Skeletal muscle tissue (tissue), 4 donors: ENCODE measurements around the gene HPCAL1. TPM values are rescaled to one million over a fixed set of nuclear protein-coding genes. Genes with fewer than 3 reads are reported as not detected.

Experiments used
- H3K27ac ChIP-seq: one replicate; pipeline ENCODE4 v1.7.0; 2013; ENCODE audit warnings: mild to moderate bottlenecking, low read depth, low read length, inconsistent platforms
- H3K27me3 ChIP-seq, 3 donors: one replicate each; pipeline ENCODE4 v1.7.0; 2013; ENCODE audit warnings: low read length in 3 of 3; ENCODE audit not compliant: control insufficient read depth in 3 of 3, insufficient read depth in 3 of 3
- H3K36me3 ChIP-seq, 3 donors: one replicate each; pipeline ENCODE4 v1.7.0; 2013; ENCODE audit warnings: low read length in 3 of 3; ENCODE audit not compliant: control insufficient read depth in 3 of 3, insufficient read depth in 3 of 3
- H3K4me1 ChIP-seq, 3 donors: one replicate each; pipeline ENCODE4 v1.7.0; 2013; ENCODE audit warnings: low read length in 3 of 3, mild to moderate bottlenecking in 3 of 3; ENCODE audit not compliant: control insufficient read depth in 3 of 3, insufficient read depth in 3 of 3
- H3K4me3 ChIP-seq, 3 donors: one replicate each; pipeline ENCODE4 v1.7.0; 2013; ENCODE audit warnings: low read length in 3 of 3
- H3K9ac ChIP-seq, 3 donors: one replicate each; pipeline ENCODE4 v1.7.0; 2013; ENCODE audit warnings: low read length in 3 of 3, mild to moderate bottlenecking in 3 of 3, moderate library complexity in 2 of 3, low read depth in 1 of 3
- H3K9me3 ChIP-seq, 3 donors: one replicate each; pipeline ENCODE4 v1.7.0; 2013; ENCODE audit warnings: low read length in 3 of 3; ENCODE audit not compliant: control insufficient read depth in 3 of 3
- total RNA-seq: library from RNA; depleted of rRNA; stranded (reverse); fragments of >200 nt; gene quantifications from one replicate; pipeline ENCODE4 v1.2.3, GENCODE V29; 2014
- donor health status: Osteomylitis.

HPCAL1 gene
- total RNA-seq, 1 donor from 2014 or later = 15.1 TPM

DNA sequence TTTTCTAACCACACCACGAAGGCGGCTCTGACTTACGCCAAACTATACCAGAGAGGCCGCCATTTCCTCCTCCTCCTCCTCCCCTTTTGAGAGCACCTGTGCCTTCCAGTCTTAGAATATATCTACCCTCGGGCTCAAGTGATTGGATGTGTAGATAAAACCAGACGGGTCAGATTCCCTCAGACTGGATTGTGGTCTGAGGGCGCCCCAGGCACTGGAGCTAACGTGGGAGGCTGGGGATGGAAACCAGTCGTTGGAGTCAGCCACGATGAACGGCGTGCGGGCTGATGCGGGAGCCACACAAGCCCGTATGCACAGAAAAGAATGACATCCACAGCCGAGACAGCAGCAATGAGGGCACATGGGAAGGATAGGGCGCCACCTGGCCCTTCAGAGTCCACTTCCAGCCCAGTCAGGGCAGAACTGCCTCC lies 157.7 kb downstream of the HPCAL1 start:
- H3K36me3 ChIP-seq = no peaks in the 10 kb centered on the region
- H3K4me1 ChIP-seq = peaks cover 0 to 8% (median 7%) of the 10 kb centered on the region in 3 donors
- H3K4me3 ChIP-seq = no peak overlapping the region
- no peak overlapping the region for H3K9ac ChIP-seq
- H3K9me3 ChIP-seq = no peaks in the 10 kb centered on the region
- H3K27ac ChIP-seq = no peak overlapping the region
- no peaks in the 10 kb centered on the region for H3K27me3 ChIP-seq

DNA sequence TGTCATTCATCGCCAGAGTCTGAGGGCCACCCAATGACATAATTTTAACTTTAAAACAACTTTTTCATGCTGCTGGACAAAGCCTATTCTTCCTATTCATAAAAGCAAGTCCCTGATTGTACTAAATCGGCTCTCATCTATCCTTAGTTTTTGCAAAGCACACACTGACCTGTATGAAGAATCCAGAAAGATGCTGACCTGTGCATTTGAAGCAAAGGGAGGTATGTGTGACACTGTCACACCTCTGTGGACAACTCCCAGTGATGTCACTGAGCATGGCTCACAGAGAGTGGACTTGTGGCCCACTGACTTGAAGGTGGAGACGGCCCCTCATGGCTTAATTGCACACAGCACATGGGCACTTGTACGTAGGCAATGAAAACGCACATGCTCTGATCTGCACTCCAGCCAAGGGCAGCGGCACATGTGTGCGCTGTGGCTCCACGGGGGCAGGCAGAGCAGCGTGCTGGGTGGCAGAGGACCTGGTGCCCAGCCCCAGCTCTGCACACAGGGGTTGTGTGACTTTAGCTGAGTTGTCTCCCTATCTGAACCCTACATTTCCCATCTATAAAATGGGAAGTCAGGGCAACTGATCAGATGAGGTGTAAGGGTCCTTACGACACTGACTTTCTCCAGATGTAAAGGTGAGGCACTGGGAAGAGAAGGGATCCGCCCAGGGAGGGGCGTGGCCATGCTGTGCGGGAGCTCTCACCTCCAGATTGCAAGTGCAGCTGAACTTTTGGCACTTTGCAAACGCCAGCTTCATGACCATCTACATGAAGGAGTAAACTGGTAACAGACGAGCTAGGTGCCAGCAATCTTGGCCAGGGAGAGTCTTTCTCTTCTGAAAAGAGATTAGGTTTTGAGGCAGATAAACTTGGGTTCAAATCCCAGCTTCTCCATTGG lies 159.7 kb downstream of the HPCAL1 start:
- Histone ChIP-seq H3K4me3 (no peak overlapping the region), H3K9me3 (no peaks in the 10 kb centered on the region), H3K36me3 (no peaks in the 10 kb centered on the region), H3K4me1 (peaks cover 0 to 8% (median 7%) of the 10 kb centered on the region in 3 donors), H3K27me3 (no peaks in the 10 kb centered on the region), H3K9ac (no peak overlapping the region), H3K27ac (no peak overlapping the region)

DNA sequence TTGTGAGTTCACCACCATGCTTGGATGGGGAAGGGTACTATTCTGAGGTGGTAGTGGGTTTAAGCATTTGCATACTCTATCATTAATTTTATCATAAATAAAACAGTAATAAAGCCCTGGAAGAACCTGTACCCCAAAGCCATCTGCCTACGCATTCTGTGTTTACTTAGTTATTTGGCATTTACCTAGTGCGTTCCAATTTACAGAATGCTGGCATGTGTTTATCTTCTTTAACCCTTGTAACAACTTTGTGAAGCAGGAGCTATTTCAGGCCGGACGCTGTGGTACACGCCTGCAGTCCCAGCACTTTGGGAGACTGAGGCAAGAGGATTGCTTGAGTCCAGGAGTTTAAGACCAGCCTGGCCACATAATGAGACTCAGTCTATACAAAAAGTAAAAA lies 163.2 kb downstream of the HPCAL1 start:
- Histone ChIP-seq H3K9ac (no peak overlapping the region), H3K27me3 (no peaks in the 10 kb centered on the region), H3K9me3 (no peaks in the 10 kb centered on the region), H3K4me1 (peaks cover 0 to 6% (median 5%) of the 10 kb centered on the region in 3 donors), H3K27ac (no peak overlapping the region), H3K4me3 (no peak overlapping the region), H3K36me3 (no peaks in the 10 kb centered on the region)

DNA sequence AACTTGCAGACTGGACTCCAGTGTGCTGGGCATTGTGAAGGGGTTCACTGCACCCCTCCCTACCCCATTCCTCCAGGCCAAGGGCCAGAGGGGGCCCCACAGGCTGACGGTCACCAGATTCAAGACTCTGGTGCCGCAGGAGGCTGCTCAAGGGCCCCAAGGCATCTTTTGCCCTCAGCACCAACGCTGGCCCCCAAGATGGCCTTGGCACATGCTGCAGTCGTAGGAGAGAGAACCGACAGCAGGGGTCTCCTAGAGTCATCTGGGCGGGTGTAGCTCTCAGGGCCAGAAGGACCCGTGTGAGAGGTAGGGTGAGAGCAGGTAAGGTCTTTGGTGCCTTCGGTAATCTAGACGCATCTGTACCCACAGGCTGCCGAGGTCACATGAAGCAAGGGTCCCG lies 164.1 kb downstream of the HPCAL1 start:
- H3K36me3 ChIP-seq = no peaks in the 10 kb centered on the region
- H3K27me3 ChIP-seq = no peaks in the 10 kb centered on the region
- peaks cover 0 to 6% (median 5%) of the 10 kb centered on the region in 3 donors for H3K4me1 ChIP-seq
- H3K27ac ChIP-seq = no peak overlapping the region
- H3K9ac ChIP-seq = no peak overlapping the region
- no peaks in the 10 kb centered on the region for H3K9me3 ChIP-seq
- no peak overlapping the region for H3K4me3 ChIP-seq

DNA sequence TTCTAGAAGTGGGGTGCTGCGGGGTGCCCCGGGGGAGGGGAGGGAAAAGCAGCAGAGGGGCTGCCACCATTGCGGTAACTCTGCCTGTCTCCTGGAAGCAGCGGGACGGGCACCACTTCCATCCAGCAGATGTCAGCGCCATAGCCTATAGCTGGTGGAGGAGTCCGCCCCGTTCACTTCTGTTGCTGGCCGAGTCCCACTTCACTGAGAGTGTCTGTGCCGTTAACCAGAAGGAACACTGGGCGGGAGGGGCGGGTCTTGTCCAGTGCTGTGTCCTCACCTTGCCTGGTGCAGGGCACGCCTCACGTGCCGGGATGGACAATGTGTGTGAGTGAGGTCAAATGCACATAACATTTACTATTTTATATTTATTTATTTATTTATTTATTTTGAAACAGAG lies 164.7 kb downstream of the HPCAL1 start:
- Histone ChIP-seq H3K9me3 (no peaks in the 10 kb centered on the region), H3K27ac (no peak overlapping the region), H3K4me1 (peaks cover 0 to 6% (median 5%) of the 10 kb centered on the region in 3 donors), H3K36me3 (no peaks in the 10 kb centered on the region), H3K4me3 (no peak overlapping the region), H3K27me3 (no peaks in the 10 kb centered on the region), H3K9ac (no peak overlapping the region)

DNA sequence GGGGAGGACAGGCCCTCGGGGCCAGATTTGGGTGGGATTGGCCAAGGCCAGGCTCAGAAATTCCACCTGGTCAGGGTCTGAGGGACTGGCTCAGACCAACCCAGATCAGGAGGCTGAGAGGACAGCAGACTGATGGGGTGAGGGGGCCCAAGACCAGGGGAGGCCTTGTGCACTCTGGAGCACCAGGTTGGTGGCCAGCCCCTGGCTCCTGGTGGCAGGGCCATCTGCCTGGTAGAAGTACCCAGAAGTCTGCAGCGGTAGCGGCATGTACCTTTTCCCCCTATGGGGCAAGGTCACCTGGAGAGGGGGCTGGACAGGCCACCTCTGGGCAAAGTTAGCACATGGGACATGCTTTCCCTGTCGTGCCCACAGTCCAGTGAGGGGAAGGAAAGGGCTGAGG lies 166.6 kb downstream of the HPCAL1 start:
- H3K27me3 ChIP-seq = no peaks in the 10 kb centered on the region
- H3K27ac ChIP-seq = no peak overlapping the region
- no peaks in the 10 kb centered on the region for H3K9me3 ChIP-seq
- H3K9ac ChIP-seq = no peak overlapping the region
- no peaks in the 10 kb centered on the region for H3K36me3 ChIP-seq
- H3K4me3 ChIP-seq = no peak overlapping the region
- peaks cover 0 to 6% (median 5%) of the 10 kb centered on the region in 3 donors for H3K4me1 ChIP-seq

DNA sequence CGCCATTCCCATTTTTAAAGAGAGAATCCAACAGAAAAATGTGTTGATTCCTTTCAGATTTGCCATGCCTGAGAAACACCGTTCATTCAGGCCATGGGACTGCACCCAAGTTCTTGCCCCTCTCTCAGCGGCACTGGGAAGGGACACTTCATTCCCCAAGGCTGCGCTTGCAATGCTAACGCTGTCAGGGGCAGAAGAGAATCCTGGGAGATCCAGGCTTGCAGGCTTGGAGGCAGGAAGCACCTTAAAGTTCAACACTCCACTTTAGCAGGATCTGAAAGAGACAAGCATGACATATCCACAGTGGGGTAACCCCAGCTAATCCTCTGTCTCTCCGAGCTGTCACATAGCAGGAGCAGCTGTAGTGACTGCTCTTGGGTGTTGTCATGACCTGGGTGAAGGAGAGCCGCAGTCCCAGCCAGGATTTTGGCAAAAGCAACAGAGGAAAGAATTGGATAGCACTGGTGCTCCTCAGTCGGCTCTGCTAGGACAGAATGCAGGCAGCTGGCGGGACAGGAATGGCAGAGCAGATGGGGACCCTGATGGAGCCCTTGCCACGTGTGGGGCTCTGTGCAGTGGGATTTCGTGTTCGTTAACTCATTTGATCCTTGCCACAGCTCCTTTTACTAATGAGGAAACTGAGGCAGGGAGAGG lies 167.4 kb downstream of the HPCAL1 start:
- H3K9me3 ChIP-seq = no peaks in the 10 kb centered on the region

DNA sequence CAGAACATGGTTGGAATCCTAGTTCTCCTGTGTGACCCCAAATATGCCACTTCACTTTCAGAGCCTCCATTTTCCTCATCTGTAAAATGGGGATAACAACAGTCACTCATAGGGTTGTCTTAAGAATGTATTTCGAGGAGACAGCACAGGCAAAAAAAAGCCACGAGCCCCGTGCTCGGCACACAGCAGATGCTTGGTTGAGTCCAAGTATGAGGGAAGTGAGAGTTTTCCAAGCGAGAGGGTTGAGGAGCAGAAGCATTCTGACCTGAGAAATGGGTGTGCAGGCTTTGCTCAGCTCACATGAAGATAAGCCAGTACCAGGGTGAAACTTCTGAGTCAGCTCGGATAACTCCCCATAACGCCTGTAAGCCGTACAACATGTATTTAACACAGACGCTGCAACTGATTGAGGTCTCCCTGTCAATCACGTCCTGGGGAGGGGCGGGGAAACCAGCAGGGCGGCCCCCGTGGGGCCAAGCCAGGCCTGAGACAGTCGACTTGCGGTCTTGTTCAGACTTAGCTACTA lies 168.4 kb downstream of the HPCAL1 start:
- peaks cover 0 to 3% (median 0%) of the 10 kb centered on the region in 3 donors for H3K27me3 ChIP-seq

More for the DNA sequence above, 167.4 kb downstream of the HPCAL1 start:
- peaks cover 0 to 6% (median 5%) of the 10 kb centered on the region in 3 donors for H3K4me1 ChIP-seq
- peaks cover 0 to 3% (median 0%) of the 10 kb centered on the region in 3 donors for H3K27me3 ChIP-seq
- no peak overlapping the region for H3K27ac ChIP-seq
- H3K4me3 ChIP-seq = no peak overlapping the region
- H3K9ac ChIP-seq = no peak overlapping the region
- H3K36me3 ChIP-seq = no peaks in the 10 kb centered on the region

DNA sequence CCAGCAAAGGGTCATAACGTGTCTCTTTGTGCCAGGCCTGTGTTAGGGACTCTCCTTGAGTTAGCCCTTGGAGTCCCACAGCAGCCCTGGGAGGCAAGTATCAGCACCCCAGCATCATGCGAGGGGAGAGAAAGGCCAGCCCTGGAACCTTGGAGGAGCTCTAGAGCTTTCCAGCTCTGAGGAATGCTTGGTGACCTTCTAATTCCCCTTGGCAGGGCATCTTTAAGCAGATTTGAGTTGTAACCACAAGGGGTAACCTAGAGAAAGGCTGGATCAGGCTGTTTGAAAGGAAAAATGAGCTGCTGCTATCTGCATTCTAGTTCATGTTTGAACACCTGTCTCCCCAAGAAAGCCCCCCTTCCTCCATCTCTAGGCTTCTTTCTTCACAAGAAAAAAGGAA lies 169.3 kb downstream of the HPCAL1 start:
- H3K36me3 ChIP-seq = no peaks in the 10 kb centered on the region
- H3K9ac ChIP-seq = no peak overlapping the region
- peaks cover 0 to 6% (median 5%) of the 10 kb centered on the region in 3 donors for H3K4me1 ChIP-seq

More for the DNA sequence above, 168.4 kb downstream of the HPCAL1 start:
- Histone ChIP-seq H3K4me1 (peaks cover 0 to 6% (median 5%) of the 10 kb centered on the region in 3 donors), H3K9me3 (no peaks in the 10 kb centered on the region), H3K27ac (no peak overlapping the region), H3K36me3 (no peaks in the 10 kb centered on the region), H3K9ac (no peak overlapping the region), H3K4me3 (no peak overlapping the region)

More for the DNA sequence above, 169.3 kb downstream of the HPCAL1 start:
- Histone ChIP-seq H3K27ac (no peak overlapping the region), H3K27me3 (peaks cover 0 to 3% (median 0%) of the 10 kb centered on the region in 3 donors), H3K9me3 (no peaks in the 10 kb centered on the region), H3K4me3 (no peak overlapping the region)
